Upper lobe of left lung (tissue), 4 donors: ENCODE measurements around the gene NMT2.

ENCODE experiments used
- CTCF ChIP-seq, 6 experiments: fragments of 450-650 bp in 4 of 6; fragments of 200-600 bp in 2 of 6; sonication (generic) in 2 of 6; IDR thresholded peaks; one replicate each; pipeline ENCODE4 v1.5.1; 2016 to 2019; ENCODE audit warnings: antibody characterized with exemption in 6 of 6
- POLR2A ChIP-seq, 4 donors: fragments of 450-650 bp; IDR thresholded peaks; one replicate each; pipeline ENCODE4 v1.5.1; 2016 to 2017; ENCODE audit warnings: antibody characterized with exemption in 4 of 4, mild to moderate bottlenecking in 2 of 4

- TF ChIP-seq POLR2A (IDR thresholded peaks at IDR 0.05) (no peak), CTCF (IDR thresholded peaks at IDR 0.05) (no peak)
These were observed 39.7 kb upstream of the NMT2 start for GRCh38 chr10:15208221-15208620.
